Parathyroid adenoma (tissue), 2 donors: ENCODE measurements around the gene USP17L18.
"Not testable (repeated sequence)": the region's sequence is repeated elsewhere in the genome, so short reads cannot be mapped to it uniquely, and the experiment has no call there.

ENCODE experiments used
- H2AFZ ChIP-seq: fragments of 300-600 bp; sonication (generic); one replicate; pipeline ENCODE4 v1.7.0; 2017; ENCODE audit warnings: antibody characterized with exemption, mild to moderate bottlenecking
- H3K27ac ChIP-seq: fragments of 300-600 bp; sonication (generic); one replicate; pipeline ENCODE4 v1.7.0; 2017
- H3K27me3 ChIP-seq: fragments of 300-600 bp; sonication (generic); one replicate; pipeline ENCODE4 v1.7.0; 2017; ENCODE audit warnings: low read length; ENCODE audit not compliant: control insufficient read depth, insufficient read depth
- H3K36me3 ChIP-seq: fragments of 300-600 bp; sonication (generic); one replicate; pipeline ENCODE4 v1.7.0; 2017; ENCODE audit warnings: low read length; ENCODE audit not compliant: control insufficient read depth, insufficient read depth
- H3K4me1 ChIP-seq: fragments of 300-600 bp; sonication (generic); one replicate; pipeline ENCODE4 v1.7.0; 2017; ENCODE audit warnings: control low read depth
- H3K4me2 ChIP-seq: fragments of 300-600 bp; sonication (generic); one replicate; pipeline ENCODE4 v1.7.0; 2017; ENCODE audit warnings: low read length
- H3K4me3 ChIP-seq: fragments of 300-600 bp; sonication (generic); one replicate; pipeline ENCODE4 v1.7.0; 2017; ENCODE audit warnings: low read depth, low read length
- H3K79me2 ChIP-seq: fragments of 300-600 bp; sonication (generic); one replicate; pipeline ENCODE4 v1.7.0; 2017; ENCODE audit warnings: control low read depth
- H3K9ac ChIP-seq: fragments of 300-600 bp; sonication (generic); one replicate; pipeline ENCODE4 v1.7.0; 2017; ENCODE audit warnings: mild to moderate bottlenecking
- H3K9me3 ChIP-seq: fragments of 300-600 bp; sonication (generic); one replicate; pipeline ENCODE4 v1.7.0; 2017; ENCODE audit warnings: low read length; ENCODE audit not compliant: control insufficient read depth
- donor health status: primary hyperparathyroidism.

The USP17L18 gene, protein sequence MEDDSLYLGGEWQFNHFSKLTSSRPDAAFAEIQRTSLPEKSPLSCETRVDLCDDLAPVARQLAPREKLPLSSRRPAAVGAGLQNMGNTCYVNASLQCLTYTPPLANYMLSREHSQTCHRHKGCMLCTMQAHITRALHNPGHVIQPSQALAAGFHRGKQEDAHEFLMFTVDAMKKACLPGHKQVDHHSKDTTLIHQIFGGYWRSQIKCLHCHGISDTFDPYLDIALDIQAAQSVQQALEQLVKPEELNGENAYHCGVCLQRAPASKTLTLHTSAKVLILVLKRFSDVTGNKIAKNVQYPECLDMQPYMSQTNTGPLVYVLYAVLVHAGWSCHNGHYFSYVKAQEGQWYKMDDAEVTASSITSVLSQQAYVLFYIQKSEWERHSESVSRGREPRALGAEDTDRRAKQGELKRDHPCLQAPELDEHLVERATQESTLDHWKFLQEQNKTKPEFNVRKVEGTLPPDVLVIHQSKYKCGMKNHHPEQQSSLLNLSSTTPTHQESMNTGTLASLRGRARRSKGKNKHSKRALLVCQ

DNA sequence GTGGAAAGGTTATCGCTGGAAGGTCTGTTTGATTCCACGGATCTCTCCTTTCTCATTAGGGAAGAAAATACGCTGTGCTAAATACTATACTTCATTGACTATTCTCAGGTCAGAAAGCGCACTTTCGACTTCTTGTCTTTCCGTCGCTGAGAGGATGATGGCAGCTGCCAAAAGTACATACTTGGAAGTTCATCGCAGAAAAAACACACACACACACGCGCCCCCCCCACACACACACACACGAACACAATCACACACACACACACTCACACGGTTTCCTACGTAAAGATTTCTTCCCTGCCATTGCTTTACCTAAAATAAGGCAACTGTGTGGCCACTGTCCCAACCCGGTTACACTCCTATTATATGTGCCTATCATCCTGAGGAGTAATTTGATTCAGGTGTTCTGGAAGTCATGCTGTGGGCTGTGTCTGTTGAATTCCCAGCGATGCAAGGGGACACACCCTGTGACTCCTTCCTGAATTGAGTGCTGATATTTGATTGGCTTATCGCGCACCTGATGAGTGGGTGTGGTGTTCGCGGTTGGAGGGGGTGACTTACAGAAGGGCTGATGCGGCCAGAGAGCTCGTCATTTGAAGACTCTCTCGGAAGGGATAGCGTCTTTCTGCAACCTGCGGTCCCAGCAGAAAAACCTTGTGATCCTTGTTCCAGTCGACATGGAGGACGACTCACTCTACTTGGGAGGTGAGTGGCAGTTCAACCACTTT is at the start of gene USP17L18:
TSS of gene USP17L18 (plus strand) at position 678 of the 728 bp plus-strand sequence. CDS start at position 678, 0 bp downstream.
- not testable (repeated sequence) for H3K79me2 ChIP-seq, H2AFZ ChIP-seq, H3K36me3 ChIP-seq, H3K27ac ChIP-seq, H3K4me2 ChIP-seq, H3K4me3 ChIP-seq, H3K9ac ChIP-seq, H3K4me1 ChIP-seq, H3K27me3 ChIP-seq, H3K9me3 ChIP-seq

DNA sequence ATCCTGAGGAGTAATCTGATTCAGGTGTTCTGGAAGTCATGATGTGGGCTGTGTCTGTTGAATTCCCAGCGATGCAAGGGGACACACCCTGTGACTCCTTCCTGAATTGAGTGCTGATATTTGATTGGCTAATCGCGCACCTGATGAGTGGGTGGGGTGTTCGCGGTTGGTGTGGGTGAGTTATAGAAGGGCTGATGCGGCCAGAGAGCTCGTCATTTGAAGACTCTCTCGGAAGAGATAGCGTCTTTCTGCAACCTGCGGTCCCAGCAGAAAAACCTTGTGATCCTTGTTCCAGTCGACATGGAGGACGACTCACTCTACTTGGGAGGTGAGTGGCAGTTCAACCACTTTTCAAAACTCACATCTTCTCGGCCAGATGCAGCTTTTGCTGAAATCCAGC is 38.1 kb upstream of the USP17L18 start, which contains the start of gene USP17L10:
TSS of gene USP17L10 (plus strand) at position 301 of the 400 bp plus-strand sequence. CDS start at position 301, 0 bp downstream.
- H3K4me3 ChIP-seq, H3K4me1 ChIP-seq, H3K27ac ChIP-seq, H3K27me3 ChIP-seq, H3K9me3 ChIP-seq, H2AFZ ChIP-seq, H3K9ac ChIP-seq, H3K36me3 ChIP-seq, H3K4me2 ChIP-seq, H3K79me2 ChIP-seq: not testable (repeated sequence)

GRCh38 chr4:9214701-9215100 is 33.7 kb upstream of the USP17L18 start:
- not testable (repeated sequence) for H2AFZ ChIP-seq, H3K27me3 ChIP-seq, H3K9me3 ChIP-seq, H3K27ac ChIP-seq, H3K4me1 ChIP-seq, H3K9ac ChIP-seq, H3K4me3 ChIP-seq, H3K4me2 ChIP-seq, H3K36me3 ChIP-seq, H3K79me2 ChIP-seq

DNA sequence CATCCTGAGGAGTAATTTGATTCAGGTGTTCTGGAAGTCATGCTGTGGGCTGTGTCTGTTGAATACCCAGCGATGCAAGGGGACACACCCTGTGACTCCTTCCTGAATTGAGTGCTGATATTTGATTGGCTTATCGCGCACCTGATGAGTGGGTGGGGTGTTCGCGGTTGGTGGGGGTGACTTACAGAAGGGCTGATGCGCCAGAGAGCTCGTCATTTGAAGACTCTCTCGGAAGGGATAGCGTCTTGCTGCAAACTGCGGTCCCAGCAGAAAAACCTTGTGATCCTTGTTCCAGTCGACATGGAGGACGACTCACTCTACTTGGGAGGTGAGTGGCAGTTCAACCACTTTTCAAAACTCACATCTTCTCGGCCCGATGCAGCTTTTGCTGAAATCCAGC is 33.3 kb upstream of the USP17L18 start, which contains the start of gene USP17L11:
TSS of gene USP17L11 (plus strand) at position 301 of the 400 bp plus-strand sequence. CDS start at position 301, 0 bp downstream.
- H3K4me1 ChIP-seq, H3K27me3 ChIP-seq, H3K4me2 ChIP-seq, H3K4me3 ChIP-seq, H3K9me3 ChIP-seq, H3K27ac ChIP-seq, H2AFZ ChIP-seq, H3K9ac ChIP-seq, H3K79me2 ChIP-seq, H3K36me3 ChIP-seq: not testable (repeated sequence)

GRCh38 chr4:9219852-9220251 is 28.6 kb upstream of the USP17L18 start, which contains the start of gene USP17L12:
USP17L12 (plus strand) TSS chr4:9220152; CDS start chr4:9220152, 0 bp downstream.
- not testable (repeated sequence) for H3K4me2 ChIP-seq, H3K9ac ChIP-seq, H2AFZ ChIP-seq, H3K79me2 ChIP-seq, H3K27ac ChIP-seq, H3K4me3 ChIP-seq, H3K4me1 ChIP-seq, H3K9me3 ChIP-seq, H3K36me3 ChIP-seq, H3K27me3 ChIP-seq

GRCh38 chr4:9224596-9224995 is 23.8 kb upstream of the USP17L18 start, which contains the start of gene USP17L13:
USP17L13 (plus strand) TSS chr4:9224896; CDS start chr4:9224896, 0 bp downstream.
- not testable (repeated sequence) for H3K79me2 ChIP-seq, H3K9me3 ChIP-seq, H3K4me1 ChIP-seq, H3K4me3 ChIP-seq, H3K9ac ChIP-seq, H3K4me2 ChIP-seq, H3K27me3 ChIP-seq, H2AFZ ChIP-seq, H3K36me3 ChIP-seq, H3K27ac ChIP-seq

DNA sequence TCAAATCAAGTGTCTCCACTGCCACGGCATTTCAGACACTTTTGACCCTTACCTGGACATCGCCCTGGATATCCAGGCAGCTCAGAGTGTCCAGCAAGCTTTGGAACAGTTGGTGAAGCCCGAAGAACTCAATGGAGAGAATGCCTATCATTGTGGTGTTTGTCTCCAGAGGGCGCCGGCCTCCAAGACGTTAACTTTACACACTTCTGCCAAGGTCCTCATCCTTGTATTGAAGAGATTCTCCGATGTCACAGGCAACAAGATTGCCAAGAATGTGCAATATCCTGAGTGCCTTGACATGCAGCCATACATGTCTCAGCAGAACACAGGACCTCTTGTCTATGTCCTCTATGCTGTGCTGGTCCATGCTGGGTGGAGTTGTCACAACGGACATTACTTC is 18.2 kb upstream of the USP17L18 start:
- not testable (repeated sequence) for H3K4me3 ChIP-seq, H3K27ac ChIP-seq, H3K9ac ChIP-seq, H3K36me3 ChIP-seq, H3K9me3 ChIP-seq, H3K79me2 ChIP-seq, H3K4me2 ChIP-seq, H2AFZ ChIP-seq, H3K4me1 ChIP-seq, H3K27me3 ChIP-seq

DNA sequence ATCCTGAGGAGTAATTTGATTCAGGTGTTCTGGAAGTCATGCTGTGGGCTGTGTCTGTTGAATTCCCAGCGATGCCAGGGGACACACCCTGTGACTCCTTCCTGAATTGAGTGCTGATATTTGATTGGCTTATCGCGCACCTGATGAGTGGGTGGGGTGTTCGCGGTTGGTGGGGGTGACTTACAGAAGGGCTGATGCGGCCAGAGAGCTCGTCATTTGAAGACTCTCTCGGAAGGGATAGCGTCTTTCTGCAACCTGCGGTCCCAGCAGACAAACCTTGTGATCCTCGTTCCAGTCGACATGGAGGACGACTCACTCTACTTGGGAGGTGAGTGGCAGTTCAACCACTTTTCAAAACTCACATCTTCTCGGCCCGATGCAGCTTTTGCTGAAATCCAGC is 14.3 kb upstream of the USP17L18 start, which contains the start of gene USP17L15:
TSS of gene USP17L15 (plus strand) at position 301 of the 400 bp plus-strand sequence. CDS start at position 301, 0 bp downstream.
- H3K4me3 ChIP-seq, H3K4me1 ChIP-seq, H3K9ac ChIP-seq, H3K27ac ChIP-seq, H3K4me2 ChIP-seq, H2AFZ ChIP-seq, H3K27me3 ChIP-seq, H3K36me3 ChIP-seq, H3K9me3 ChIP-seq, H3K79me2 ChIP-seq: not testable (repeated sequence)

- H3K36me3 ChIP-seq, H3K9me3 ChIP-seq, H3K79me2 ChIP-seq, H3K4me1 ChIP-seq, H3K4me2 ChIP-seq, H3K9ac ChIP-seq, H3K4me3 ChIP-seq, H3K27me3 ChIP-seq, H3K27ac ChIP-seq, H2AFZ ChIP-seq: not testable (repeated sequence)
These were observed 10.0 kb upstream of the USP17L18 start for GRCh38 chr4:9238461-9238860.

DNA sequence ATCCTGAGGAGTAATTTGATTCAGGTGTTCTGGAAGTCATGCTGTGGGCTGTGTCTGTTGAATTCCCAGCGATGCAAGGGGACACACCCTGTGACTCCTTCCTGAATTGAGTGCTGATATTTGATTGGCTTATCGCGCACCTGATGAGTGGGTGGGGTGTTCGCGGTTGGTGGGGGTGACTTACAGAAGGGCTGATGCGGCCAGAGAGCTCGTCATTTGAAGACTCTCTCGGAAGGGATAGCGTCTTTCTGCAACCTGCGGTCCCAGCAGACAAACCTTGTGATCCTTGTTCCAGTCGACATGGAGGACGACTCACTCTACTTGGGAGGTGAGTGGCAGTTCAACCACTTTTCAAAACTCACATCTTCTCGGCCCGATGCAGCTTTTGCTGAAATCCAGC is 4.9 kb upstream of the USP17L18 start, which contains the start of gene USP17L17:
TSS of gene USP17L17 (plus strand) at position 301 of the 400 bp plus-strand sequence. CDS start at position 301, 0 bp downstream.
- not testable (repeated sequence) for H3K9me3 ChIP-seq, H3K79me2 ChIP-seq, H3K9ac ChIP-seq, H2AFZ ChIP-seq, H3K4me2 ChIP-seq, H3K4me3 ChIP-seq, H3K27ac ChIP-seq, H3K36me3 ChIP-seq, H3K4me1 ChIP-seq, H3K27me3 ChIP-seq
